HG03103 (cell line): ENCODE measurements around the gene ADAMTSL1.

ENCODE experiments used
- ATAC-seq: cut with Tn5 transposase; IDR thresholded peaks from one replicate; pipeline ENCODE4 v1.9.1; 2021; ENCODE audit warnings: low read depth; ENCODE audit not compliant: unreplicated experiment

The ADAMTSL1 gene

GRCh38 chr9:18689921-18690320, 216.0 kb downstream of the ADAMTSL1 start:
- ATAC-seq: no peak

GRCh38 chr9:18692268-18692667, 218.3 kb downstream of the ADAMTSL1 start:
- no peak for ATAC-seq

DNA sequence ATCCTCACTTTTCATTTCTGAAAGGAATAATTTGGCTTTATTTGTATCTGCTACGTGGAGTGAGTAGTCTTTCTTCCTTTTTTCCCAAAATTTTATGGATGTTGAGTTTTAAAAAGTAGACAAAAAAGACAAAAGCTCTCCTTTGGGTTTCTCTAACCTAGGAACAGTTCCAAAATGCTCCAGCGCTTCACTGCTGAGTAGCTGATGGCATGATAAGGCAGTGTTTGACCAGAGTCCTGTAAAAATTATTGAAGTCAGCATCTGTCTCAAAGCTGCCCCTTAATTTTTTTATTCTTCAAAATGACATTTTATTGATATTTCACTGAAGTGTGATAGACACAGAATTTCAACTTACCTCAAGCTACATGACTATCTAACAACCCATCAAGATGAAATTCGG, 219.0 kb downstream of the ADAMTSL1 start:
- no peak for ATAC-seq

DNA sequence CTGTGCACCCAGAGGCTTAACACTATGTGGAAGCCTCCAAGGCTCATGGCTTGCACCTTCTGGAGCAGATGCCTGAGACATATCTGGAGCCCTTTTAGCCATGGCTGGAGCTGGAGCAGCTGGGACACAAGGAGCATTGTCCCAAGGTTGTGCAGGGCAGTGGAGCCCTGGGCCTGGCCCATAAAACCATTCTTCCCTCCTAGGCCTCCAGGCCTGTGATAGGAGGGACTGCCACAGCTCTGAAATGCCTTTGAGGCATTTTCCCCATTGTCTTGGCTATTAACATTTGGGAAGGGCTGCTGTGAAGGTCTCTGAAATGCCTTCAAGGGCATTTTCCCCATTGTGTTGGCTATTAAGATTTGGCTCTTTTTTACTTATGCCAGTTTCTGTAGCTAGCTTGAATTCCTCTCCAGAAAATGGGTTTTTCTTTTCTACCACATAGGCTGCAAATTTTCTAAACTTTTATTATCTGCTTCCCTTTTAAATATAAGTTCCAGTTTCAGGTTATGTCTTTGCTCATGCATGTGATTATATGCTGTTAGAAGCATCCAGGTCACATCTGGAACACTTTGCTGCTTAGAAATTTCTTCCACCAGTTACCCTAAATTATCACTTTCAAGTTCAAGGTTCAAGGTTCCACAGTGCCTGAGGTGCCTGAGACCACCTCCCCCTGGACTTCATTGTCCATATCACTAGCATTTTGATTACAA, 221.2 kb downstream of the ADAMTSL1 start:
- no peak for ATAC-seq

- ATAC-seq: no peak
Observed at GRCh38 chr9:18698992-18699391, 225.0 kb downstream of the ADAMTSL1 start.

DNA sequence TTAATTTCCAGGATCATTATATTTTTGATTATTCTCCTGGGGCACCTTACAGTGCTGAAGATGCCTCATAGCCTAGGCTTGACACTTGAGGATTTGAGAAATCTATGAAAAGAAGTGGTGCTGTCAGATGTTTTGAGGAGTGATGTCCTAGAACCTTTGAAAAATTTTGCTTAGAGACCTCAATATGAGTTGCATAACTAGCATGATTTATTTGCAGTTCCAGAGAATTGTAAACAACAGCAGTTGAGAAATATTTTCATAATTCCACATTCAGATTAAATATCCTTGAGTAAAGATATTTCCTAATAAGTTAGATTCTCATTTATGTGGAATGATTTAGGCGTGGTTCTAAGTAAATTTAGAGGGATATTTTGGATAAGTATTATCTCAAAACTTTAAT, 225.8 kb downstream of the ADAMTSL1 start:
- ATAC-seq: no peak

DNA sequence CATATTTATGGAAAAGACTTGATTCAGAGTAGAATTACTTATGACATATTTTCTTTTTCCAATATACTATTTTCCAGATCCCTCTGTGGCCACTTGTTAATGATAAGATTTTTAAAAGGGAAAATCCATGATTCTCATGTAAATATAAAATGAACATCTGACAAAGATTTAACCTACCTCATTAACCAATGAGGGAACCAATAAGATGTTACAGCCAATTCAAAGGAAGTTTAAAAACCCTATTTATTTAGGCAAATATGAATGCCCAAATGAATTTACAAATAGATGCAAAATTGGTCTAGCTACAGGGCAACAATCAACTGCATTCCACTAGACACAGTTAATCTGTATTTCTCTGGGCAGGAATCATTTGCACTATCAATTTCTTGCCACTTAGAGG, 226.8 kb downstream of the ADAMTSL1 start:
- ATAC-seq: no peak

GRCh38 chr9:18703151-18703900, 229.4 kb downstream of the ADAMTSL1 start:
- no peak for ATAC-seq

- no peak for ATAC-seq
Observed at GRCh38 chr9:18703901-18704379, 230.0 kb downstream of the ADAMTSL1 start.

- no peak for ATAC-seq
Observed at GRCh38 chr9:18705796-18706392, 231.9 kb downstream of the ADAMTSL1 start.

- no peak for ATAC-seq
Observed at GRCh38 chr9:18706648-18707047, 232.7 kb downstream of the ADAMTSL1 start.

- ATAC-seq: no peak
Observed at GRCh38 chr9:18707061-18707461, 233.1 kb downstream of the ADAMTSL1 start.

DNA sequence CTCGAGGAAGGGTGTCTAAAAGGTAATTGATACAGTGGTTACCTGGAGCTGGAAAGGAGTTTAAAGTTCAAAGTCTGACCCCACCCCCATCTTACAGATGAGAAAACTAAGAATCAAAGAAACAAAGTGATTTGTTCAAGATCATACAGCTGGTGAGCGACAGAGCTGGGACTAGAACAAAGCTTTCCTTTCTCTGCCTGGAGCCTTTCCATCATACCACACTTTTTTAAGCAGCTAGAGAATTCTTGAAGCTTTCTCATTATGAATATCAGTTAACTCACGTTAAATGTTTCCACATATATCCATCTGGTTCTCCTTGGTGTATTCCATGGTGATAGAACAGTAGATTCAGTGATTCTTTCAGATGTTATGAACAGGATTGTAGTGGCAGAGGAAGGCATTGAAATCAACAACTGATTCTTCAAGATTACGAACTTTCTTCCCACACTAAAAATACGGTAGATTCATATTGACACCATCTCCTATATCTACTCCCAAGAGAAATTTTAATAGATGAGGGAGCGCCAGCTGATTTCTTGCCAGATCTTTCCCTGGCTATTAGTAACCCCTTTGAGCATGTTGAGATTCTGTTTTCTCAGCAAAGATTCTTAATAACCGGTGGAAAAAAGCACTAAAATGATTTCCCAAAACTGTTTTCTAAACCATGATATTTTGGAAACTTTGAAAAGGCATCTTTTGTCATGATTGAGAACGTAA, 233.7 kb downstream of the ADAMTSL1 start:
- ATAC-seq: no peak

- ATAC-seq: no peak
Observed at GRCh38 chr9:18708429-18708828, 234.5 kb downstream of the ADAMTSL1 start.

GRCh38 chr9:18710065-18710464, 236.1 kb downstream of the ADAMTSL1 start:
- ATAC-seq: no peak

DNA sequence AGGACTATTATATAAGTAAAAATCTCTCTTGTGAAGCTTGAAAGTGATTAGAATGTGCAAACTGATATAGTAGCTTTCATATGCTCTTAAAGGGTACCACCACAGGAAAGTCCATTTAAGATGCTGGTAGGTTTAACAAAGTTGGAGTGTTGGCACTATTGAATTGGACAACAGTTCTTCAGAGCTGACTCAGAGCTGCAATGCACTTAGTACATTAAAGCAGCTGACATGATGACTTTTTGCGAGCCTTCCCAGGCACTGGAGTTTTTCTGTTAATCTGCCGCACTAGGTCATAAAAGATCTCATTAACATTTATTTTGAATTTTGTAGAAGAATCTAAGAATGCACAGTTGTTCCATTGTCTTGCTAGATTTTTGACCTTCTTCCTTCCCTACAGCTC, 243.8 kb downstream of the ADAMTSL1 start:
- no peak for ATAC-seq

DNA sequence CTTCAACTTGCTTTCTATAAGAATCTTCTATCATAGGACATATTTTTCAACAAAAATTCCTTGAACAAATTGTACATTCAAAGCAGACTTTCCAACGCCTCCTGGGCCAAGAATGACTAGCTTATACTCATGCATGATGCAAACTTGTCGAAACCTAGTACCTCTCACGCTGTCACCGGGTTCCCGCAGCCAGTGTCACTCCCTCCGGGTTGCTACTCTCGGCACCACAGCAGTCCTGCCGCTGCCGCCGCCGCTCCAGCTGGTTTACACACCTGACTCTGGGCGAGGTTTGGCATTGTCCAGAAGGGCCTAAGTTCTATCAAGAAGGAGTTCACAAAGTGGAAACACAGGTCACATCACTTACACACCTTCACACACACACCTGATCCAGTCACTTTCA, 244.4 kb downstream of the ADAMTSL1 start:
- no peak for ATAC-seq

DNA sequence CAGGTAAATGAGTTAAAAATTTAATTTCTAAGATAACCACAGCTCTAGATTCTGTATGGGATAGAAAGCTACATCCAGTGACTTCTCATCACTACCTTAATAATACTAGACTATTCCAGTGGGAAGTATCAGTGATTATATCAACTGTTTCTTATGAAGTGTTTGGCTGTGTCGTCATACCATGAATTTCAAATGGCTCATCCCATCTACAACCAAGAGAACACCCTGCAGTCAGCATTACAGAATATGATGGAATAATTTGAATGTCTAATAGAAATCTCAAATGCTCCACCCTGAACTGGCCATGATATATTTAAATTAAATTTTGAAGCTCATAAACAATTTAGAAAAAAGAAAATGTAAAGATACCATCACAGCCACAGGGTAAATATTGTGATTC, 245.0 kb downstream of the ADAMTSL1 start:
- ATAC-seq: no peak

DNA sequence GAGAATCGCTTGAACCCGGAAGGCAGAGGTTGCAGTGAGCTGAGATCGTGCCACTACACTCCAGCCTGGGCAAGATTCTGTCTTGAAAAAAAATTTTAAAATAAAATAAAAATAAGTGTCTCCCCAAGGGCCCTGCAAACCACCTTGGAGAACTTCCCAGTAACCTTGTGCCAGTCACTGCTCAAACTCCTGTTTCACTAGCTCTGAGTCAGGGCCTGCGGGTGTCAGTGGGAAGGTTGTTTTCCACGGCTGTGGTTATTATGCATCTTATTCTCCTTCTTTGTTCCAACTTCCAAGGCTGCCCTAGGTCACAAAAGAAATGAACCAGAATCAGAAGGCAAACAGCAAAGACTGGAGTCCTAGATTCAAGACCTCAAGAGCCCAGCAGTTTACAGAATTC, 246.7 kb downstream of the ADAMTSL1 start:
- ATAC-seq: no peak

- ATAC-seq: no peak
Observed at GRCh38 chr9:18721267-18721994, 247.5 kb downstream of the ADAMTSL1 start.

- ATAC-seq: no peak
Observed at GRCh38 chr9:18721995-18722310, 248.0 kb downstream of the ADAMTSL1 start.
